H1 (cell line): ENCODE measurements around the gene PTCH1. TPM values are rescaled to one million over a fixed set of nuclear protein-coding genes. Genes with fewer than 3 reads are reported as not detected.

Source experiments
- CTCF ChIA-PET: fragments of 300-600 bp; sonication (Branson Sonifier 250); formaldehyde crosslinking; loops from one replicate; lab custom pipeline; 2021; ENCODE audit not compliant: partially characterized antibody; lab: Charles Lee
- POLR2A ChIA-PET: fragments of 300-600 bp; sonication (Branson Sonifier 250); formaldehyde crosslinking; loops from one replicate; lab custom pipeline; 2021; ENCODE audit warnings: inconsistent platforms; ENCODE audit not compliant: partially characterized antibody; lab: Charles Lee
- DNase-seq, 2 experiments: peaks; one replicate each; pipeline versions ENCODE4 v3.0.0 to v3.0.0-alpha.2; 2010 to 2022; ENCODE audit warnings: low spot score in 2 of 2, low read depth in 1 of 2, mixed read lengths in 1 of 2
- FAIRE-seq: peaks from 2 replicates; lab custom pipeline; 2011; peaks lifted over from hg19 to GRCh38; lab: Jason Lieb, UNC
- H2AFZ ChIP-seq: 2 replicates; pipeline ENCODE4 v1.8.1; 2012; ENCODE audit warnings: low read length, inconsistent platforms
- H2AK5ac ChIP-seq: 2 replicates; pipeline ENCODE4 v1.6.1; 2013; ENCODE audit warnings: low read depth, low read length
- H2BK120ac ChIP-seq: replicated peaks from 2 replicates; pipeline ENCODE3; 2013; ENCODE audit warnings: low read depth, low read length, inconsistent platforms
- H2BK12ac ChIP-seq: 2 replicates; pipeline ENCODE4 v1.6.1; 2013; ENCODE audit warnings: low read depth, low read length
- H2BK15ac ChIP-seq: 2 replicates; pipeline ENCODE4 v1.6.1; 2013; ENCODE audit warnings: low read length
- H2BK20ac ChIP-seq: 2 replicates; pipeline ENCODE4 v1.6.1; 2013; ENCODE audit warnings: low read length
- H2BK5ac ChIP-seq: 2 replicates; pipeline ENCODE4 v1.6.1; 2013; ENCODE audit warnings: low read depth, low read length
- H3K14ac ChIP-seq: 2 replicates; pipeline ENCODE4 v1.6.1; 2013; ENCODE audit warnings: inconsistent platforms; ENCODE audit not compliant: insufficient read length
- H3K18ac ChIP-seq: 2 replicates; pipeline ENCODE4 v1.6.1; 2013; ENCODE audit warnings: low read length; ENCODE audit errors: extremely low read depth
- H3K23ac ChIP-seq: 2 replicates; pipeline ENCODE4 v1.6.1; 2013; ENCODE audit warnings: inconsistent platforms; ENCODE audit not compliant: insufficient read length
- H3K23me2 ChIP-seq: 2 replicates; pipeline ENCODE4 v1.6.1; 2013; ENCODE audit warnings: low read depth, low read length
- H3K27ac ChIP-seq: 2 replicates; pipeline ENCODE4 v1.6.1; 2011; ENCODE audit warnings: low read depth, low read length, inconsistent platforms
- H3K27me3 ChIP-seq, 4 experiments: replicated peaks in 1 of 4; 1 replicate in 1 of 4; 2 replicates in 3 of 4; pipeline versions ENCODE4 v1.6.1 to v1.8.1; 2011 to 2013; ENCODE audit warnings: low read length in 3 of 4, mild to moderate bottlenecking in 3 of 4, inconsistent platforms in 2 of 4, mixed read lengths in 2 of 4, moderate library complexity in 1 of 4; ENCODE audit not compliant: control insufficient read depth in 3 of 4, insufficient read depth in 3 of 4; ENCODE audit errors: extremely low read depth in 1 of 4
- H3K36me3 ChIP-seq, 4 experiments: 2 replicates each; pipeline versions ENCODE4 v1.6.1 to v1.8.1; 2011 to 2013; ENCODE audit warnings: mild to moderate bottlenecking in 4 of 4, low read length in 3 of 4, moderate library complexity in 2 of 4, control low read depth in 1 of 4, inconsistent platforms in 1 of 4; ENCODE audit not compliant: insufficient read depth in 4 of 4, control insufficient read depth in 2 of 4
- H3K4ac ChIP-seq: replicated peaks from 2 replicates; pipeline ENCODE3; 2013; ENCODE audit warnings: low read length, low read depth, mixed read lengths, inconsistent platforms; ENCODE audit not compliant: insufficient read length
- H3K4me1 ChIP-seq, 4 experiments: replicated peaks in 1 of 4; 1 replicate in 1 of 4; 2 replicates in 3 of 4; pipeline versions ENCODE4 v1.6.1 to v1.8.1; 2011 to 2013; ENCODE audit warnings: low read length in 3 of 4, inconsistent platforms in 2 of 4, mixed read lengths in 1 of 4; ENCODE audit not compliant: insufficient read depth in 4 of 4, control insufficient read depth in 3 of 4
- H3K4me2 ChIP-seq, 2 experiments: 2 replicates each; pipeline versions ENCODE4 v1.6.1 to v1.8.1; 2011 to 2013; ENCODE audit warnings: low read depth in 2 of 2, low read length in 2 of 2, control low read depth in 1 of 2, inconsistent platforms in 1 of 2, mild to moderate bottlenecking in 1 of 2; ENCODE audit not compliant: insufficient read depth in 1 of 2
- H3K4me3 ChIP-seq, 4 experiments: fragments of 200-600, 300-600 bp in 1 of 4; sonication (generic), shearing (Covaris generic), sonication (Bioruptor Twin) in 1 of 4; 2 replicates each; pipeline versions ENCODE4 v1.5.1 to v1.8.1; 2011 to 2016; ENCODE audit warnings: low read length in 4 of 4, low read depth in 3 of 4, control low read depth in 2 of 4, inconsistent platforms in 2 of 4, mild to moderate bottlenecking in 2 of 4, mixed read lengths in 1 of 4, moderate library complexity in 1 of 4; ENCODE audit not compliant: insufficient read depth in 2 of 4; ENCODE audit errors: extremely low read depth in 1 of 4
- H3K56ac ChIP-seq: replicated peaks from 2 replicates; pipeline ENCODE3; 2013; ENCODE audit warnings: low read depth, mild to moderate bottlenecking, mixed read lengths, low read length, inconsistent platforms; ENCODE audit not compliant: insufficient read length
- H3K79me1 ChIP-seq: 2 replicates; pipeline ENCODE4 v1.6.1; 2013; ENCODE audit warnings: low read depth, low read length, control low read depth
- H3K79me2 ChIP-seq, 2 experiments: 2 replicates each; pipeline versions ENCODE4 v1.6.1 to v1.8.1; 2012 to 2013; ENCODE audit warnings: low read length in 2 of 2, mild to moderate bottlenecking in 2 of 2, inconsistent platforms in 1 of 2; ENCODE audit not compliant: insufficient read depth in 2 of 2, control insufficient read depth in 1 of 2
- H3K9ac ChIP-seq, 4 experiments: replicated peaks in 1 of 4; 1 replicate in 1 of 4; 2 replicates in 3 of 4; pipeline versions ENCODE4 v1.6.1 to v1.8.1; 2011 to 2013; ENCODE audit warnings: low read depth in 3 of 4, low read length in 3 of 4, control low read depth in 2 of 4, mild to moderate bottlenecking in 2 of 4, moderate library complexity in 2 of 4, inconsistent platforms in 1 of 4; ENCODE audit errors: extremely low read depth in 1 of 4
- H3K9me3 ChIP-seq, 2 experiments: 2 replicates each; pipeline versions ENCODE4 v1.6.1 to v1.8.1; 2012 to 2013; ENCODE audit warnings: mild to moderate bottlenecking in 2 of 2, moderate library complexity in 2 of 2, control low read depth in 1 of 2, inconsistent platforms in 1 of 2, low read depth in 1 of 2, low read length in 1 of 2, mixed read lengths in 1 of 2; ENCODE audit not compliant: insufficient read depth in 2 of 2
- H4K20me1 ChIP-seq, 2 experiments: replicated peaks in 1 of 2; 2 replicates each; pipeline versions ENCODE3 to v1.8.1; 2011 to 2013; ENCODE audit warnings: inconsistent platforms in 2 of 2, low read length in 2 of 2, mild to moderate bottlenecking in 1 of 2; ENCODE audit not compliant: insufficient read depth in 2 of 2, control insufficient read depth in 1 of 2
- H4K5ac ChIP-seq: 2 replicates; pipeline ENCODE4 v1.6.1; 2013; ENCODE audit warnings: low read length, low read depth, mixed read lengths, inconsistent platforms; ENCODE audit not compliant: insufficient read length
- H4K8ac ChIP-seq: 2 replicates; pipeline ENCODE4 v1.8.0; 2013; ENCODE audit warnings: mild to moderate bottlenecking, moderate library complexity, low read length, inconsistent platforms; ENCODE audit not compliant: insufficient read depth; ENCODE audit errors: extremely low read depth
- H4K91ac ChIP-seq: replicated peaks from 2 replicates; pipeline ENCODE3; 2013; ENCODE audit warnings: low read length, mixed read lengths, inconsistent platforms; ENCODE audit not compliant: insufficient read length
- CTCF ChIP-seq, 3 experiments: IDR thresholded peaks; 1 replicate in 2 of 3; 2 replicates in 1 of 3; pipeline versions ENCODE4 v1.5.1 to v1.6.1; 2011; ENCODE audit warnings: low read length in 3 of 3, mild to moderate bottlenecking in 3 of 3, inconsistent platforms in 2 of 3, low read depth in 1 of 3, moderate library complexity in 1 of 3; ENCODE audit not compliant: insufficient read depth in 1 of 3; ENCODE audit errors: control extremely low read depth in 1 of 3
- FOSL1 ChIP-seq: IDR thresholded peaks from 2 replicates; pipeline ENCODE4 v1.6.1; 2011; ENCODE audit warnings: mild to moderate bottlenecking, low read depth, low read length, moderate library complexity; ENCODE audit not compliant: insufficient read depth
- POU5F1 ChIP-seq: IDR thresholded peaks from 2 replicates; pipeline ENCODE4 v1.6.1; 2011; ENCODE audit warnings: low read depth, mild to moderate bottlenecking, low read length, moderate library complexity
- RXRA ChIP-seq: IDR thresholded peaks from 2 replicates; pipeline ENCODE4 v1.6.1; 2011; ENCODE audit warnings: low read depth, mild to moderate bottlenecking, low read length, moderate library complexity; ENCODE audit not compliant: insufficient read depth
- SAP30 ChIP-seq: fragments of 300-600 bp; sonication (generic); IDR thresholded peaks from 2 replicates; pipeline ENCODE4 v1.7.1; 2012; ENCODE audit warnings: low read length, moderate library complexity, mild to moderate bottlenecking, inconsistent platforms; ENCODE audit not compliant: insufficient read depth, insufficient replicate concordance
- SIX5 ChIP-seq: IDR thresholded peaks from 2 replicates; pipeline ENCODE4 v1.6.1; 2011; ENCODE audit warnings: mild to moderate bottlenecking, low read depth, low read length
- SP2 ChIP-seq: IDR thresholded peaks from 2 replicates; pipeline ENCODE4 v1.6.1; 2012; ENCODE audit warnings: mild to moderate bottlenecking, low read length, inconsistent platforms
- TBP ChIP-seq: IDR thresholded peaks from 2 replicates; pipeline ENCODE4 v1.6.1; 2011; ENCODE audit warnings: low read depth, low read length, improper control_type of control experiment
- USF2 ChIP-seq: IDR thresholded peaks from 2 replicates; pipeline ENCODE4 v1.6.1; 2011; ENCODE audit warnings: low read length, improper control_type of control experiment
- ZNF274 ChIP-seq: IDR thresholded peaks from 2 replicates; pipeline ENCODE4 v1.7.0; 2012; ENCODE audit warnings: low read length, borderline replicate concordance; ENCODE audit errors: extremely low read depth
- WGBS, 2 experiments: shearing (Covaris generic) in 1 of 2; methylation state at CpG; one replicate each; pipeline versions ENCODE4 v1.1.6 to v1.1.7; 2013 to 2015; ENCODE audit warnings: low lambda C conversion rate in 2 of 2, mixed read lengths in 2 of 2, inconsistent platforms in 1 of 2, low coverage in 1 of 2, missing lambda C conversion rate in 1 of 2; ENCODE audit not compliant: insufficient replicate concordance in 2 of 2, insufficient coverage in 1 of 2, insufficient read length in 1 of 2; ENCODE audit errors: extremely low coverage in 1 of 2, missing lambda C conversion rate in 1 of 2; 5-methylcytosine and 5-hydroxymethylcytosine counted together
- polyA plus RNA-seq, 7 experiments: library from polyadenylated mRNA; depleted of rRNA in 3 of 7; stranded (reverse) in 5 of 7; unstranded in 2 of 7; fragments of >200 nt in 5 of 7; fragments of 200-250 nt in 2 of 7; gene quantifications; 1 replicate in 5 of 7; 2 replicates in 1 of 7; 4 replicates in 1 of 7; pipeline versions ENCODE4 v1.2.1 to v1.2.3, GENCODE V29; 2011 to 2013; ENCODE audit warnings: missing spikeins in 2 of 7, mixed read lengths in 2 of 7
- total RNA-seq: library from RNA; stranded (reverse); fragmentation: NEBNext Ultra II Directional; extraction: Animal tissue kit (Norgen Biotek cat#: 25700); gene quantifications from 2 replicates; pipeline ENCODE4 v1.2.1, GENCODE V29; 2021

Gene PTCH1
- total and polyA plus RNA-seq, 2 of the 8 experiments (the other 6 are each of a cell fraction or from before 2014, with no cell fraction given), result 6.4 to 34.1 TPM

- Histone ChIP-seq H3K4me3 (no peak overlapping the region), H2AK5ac (no peak overlapping the region), H3K18ac (no peak overlapping the region), H3K79me1 (no peaks in the 10 kb centered on the region), H4K8ac (no peak overlapping the region), H4K5ac (no peak overlapping the region), H3K23ac (no peak overlapping the region), H3K79me2 (no peaks in the 10 kb centered on the region), H2AFZ (no peak overlapping the region), H3K27me3 (no peaks in the 10 kb centered on the region), H3K23me2 (no peaks in the 10 kb centered on the region), H2BK20ac (no peak overlapping the region), H3K9ac (no peak overlapping the region), H2BK15ac (no peak overlapping the region), H3K4me2 (peak overlapping the region in 1 of 2 experiments; percentile 13; a peak in 1 of 4 replicates), H3K4me1 (peaks cover 5 to 26% (median 14%) of the 10 kb centered on the region in 4 experiments), H4K91ac (no peak overlapping the region), H3K4ac (no peak overlapping the region), H3K56ac (no peak overlapping the region), H3K14ac (no peak overlapping the region), H2BK5ac (no peak overlapping the region), H3K9me3 (no peaks in the 10 kb centered on the region), H2BK12ac (no peak overlapping the region), H2BK120ac (no peak overlapping the region), H3K27ac (no peak overlapping the region), H3K36me3 (peaks cover 4 to 89% (median 30%) of the 10 kb centered on the region in 4 experiments; a peak in 6 of 8 replicates), H4K20me1 (peaks cover 0 to 1% of the 10 kb centered on the region in 2 experiments)
- FAIRE-seq (no peak), DNase-seq (no peak)
- POLR2A ChIA-PET, result interaction anchor here (1.1 to 2.2 kb wide), 2 partner anchors 12 to 15 kb away, joined by 3 to 4 read pairs; no protein-coding TSS in a partner anchor
- 73% methylated on average over 2 of the region's 2 CpGs; no CpG with 5 or more reads in 1 of the 2 experiments for WGBS, 2 experiments
- CTCF ChIA-PET, result interaction anchor here (1.0 to 2.1 kb wide), 2 partner anchors 17 to 115 kb away, joined by 3 to 4 read pairs; no protein-coding TSS in a partner anchor
- TF ChIP-seq FOSL1 (no peak), SAP30 (no peak), SP2 (no peak), ZNF274 (no peak), CTCF (IDR thresholded peaks at IDR 0.05; ENCODE audit: control extremely low read depth in 1 of 3, insufficient read depth in 1 of 3, low read depth in 1 of 3, low read length in 3 of 3) (no peak), POU5F1 (no peak), USF2 (no peak), TBP (no peak), SIX5 (no peak), RXRA (no peak)
Measured at GRCh38 chr9:95451065-95451426, 65.7 kb downstream of the PTCH1 start.
